Measurements from ENCODE around the gene TENM4.

Gene TENM4

DNA sequence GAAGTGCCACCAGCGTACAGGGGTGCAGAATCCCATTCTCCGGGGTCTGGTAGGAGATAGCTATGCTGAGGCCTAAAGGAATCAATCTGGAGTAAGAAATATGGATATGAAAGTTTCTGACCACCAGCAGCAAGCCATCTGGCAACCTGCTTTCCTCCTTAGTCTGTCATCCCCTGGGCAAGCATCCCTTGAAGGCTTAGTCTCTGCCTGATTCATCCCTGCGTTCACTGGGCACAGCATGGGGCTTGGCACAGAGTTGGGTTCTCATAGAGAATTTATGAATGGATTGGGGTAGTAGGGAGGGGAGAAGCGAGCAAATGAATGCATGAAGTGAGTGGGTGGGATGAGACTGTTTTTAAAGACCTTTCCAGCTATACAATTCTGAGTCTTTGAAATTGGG is 780.4 kb downstream of the TENM4 start:
- peak; percentile 93 for DNase-seq

DNA sequence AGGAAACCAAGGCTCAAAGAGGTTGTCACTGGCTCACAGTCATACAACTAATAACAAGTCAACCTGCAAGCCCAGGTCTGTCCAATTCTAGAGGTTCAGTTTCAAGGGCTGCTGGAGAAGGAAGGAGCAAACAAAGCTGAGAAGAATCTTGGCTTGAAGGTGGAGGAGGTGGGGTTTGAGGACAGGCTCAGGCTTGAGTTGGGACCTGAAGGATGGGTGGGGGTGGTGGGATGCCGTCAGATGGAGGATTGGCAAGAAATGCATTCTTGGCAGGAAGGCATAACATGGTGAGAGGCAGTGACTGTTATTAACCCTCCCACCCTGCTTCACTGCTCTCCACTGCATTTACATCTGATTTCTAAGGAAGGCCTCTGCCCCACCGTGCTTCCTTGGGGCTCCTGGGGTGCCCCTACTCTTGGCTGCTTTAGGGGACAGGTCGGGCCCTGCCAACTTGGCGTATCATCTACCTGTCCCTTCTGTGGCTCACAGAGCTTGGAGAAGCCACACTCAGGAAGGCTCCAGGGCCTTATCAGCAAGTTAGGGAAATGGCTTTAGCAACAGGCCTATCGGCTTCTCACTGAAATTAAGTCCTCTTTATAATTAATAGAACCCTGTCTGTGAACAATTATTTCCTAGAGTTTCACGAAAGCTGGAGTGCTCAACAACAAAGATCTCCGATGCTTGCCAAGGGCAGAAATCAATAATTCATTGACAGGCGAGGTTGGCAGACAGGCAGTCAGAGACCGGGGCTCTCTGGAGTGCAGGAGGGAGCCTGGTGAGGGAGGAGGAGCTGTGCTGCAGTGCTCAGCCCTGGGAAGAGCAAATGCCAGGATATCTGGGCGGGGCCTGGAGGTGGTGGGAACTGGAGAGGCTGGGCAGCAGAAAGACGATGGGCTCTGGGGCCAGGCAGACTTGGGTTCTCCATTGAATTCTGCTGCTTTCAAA is 781.2 kb downstream of the TENM4 start:
- peak; percentile 88 for DNase-seq

DNA sequence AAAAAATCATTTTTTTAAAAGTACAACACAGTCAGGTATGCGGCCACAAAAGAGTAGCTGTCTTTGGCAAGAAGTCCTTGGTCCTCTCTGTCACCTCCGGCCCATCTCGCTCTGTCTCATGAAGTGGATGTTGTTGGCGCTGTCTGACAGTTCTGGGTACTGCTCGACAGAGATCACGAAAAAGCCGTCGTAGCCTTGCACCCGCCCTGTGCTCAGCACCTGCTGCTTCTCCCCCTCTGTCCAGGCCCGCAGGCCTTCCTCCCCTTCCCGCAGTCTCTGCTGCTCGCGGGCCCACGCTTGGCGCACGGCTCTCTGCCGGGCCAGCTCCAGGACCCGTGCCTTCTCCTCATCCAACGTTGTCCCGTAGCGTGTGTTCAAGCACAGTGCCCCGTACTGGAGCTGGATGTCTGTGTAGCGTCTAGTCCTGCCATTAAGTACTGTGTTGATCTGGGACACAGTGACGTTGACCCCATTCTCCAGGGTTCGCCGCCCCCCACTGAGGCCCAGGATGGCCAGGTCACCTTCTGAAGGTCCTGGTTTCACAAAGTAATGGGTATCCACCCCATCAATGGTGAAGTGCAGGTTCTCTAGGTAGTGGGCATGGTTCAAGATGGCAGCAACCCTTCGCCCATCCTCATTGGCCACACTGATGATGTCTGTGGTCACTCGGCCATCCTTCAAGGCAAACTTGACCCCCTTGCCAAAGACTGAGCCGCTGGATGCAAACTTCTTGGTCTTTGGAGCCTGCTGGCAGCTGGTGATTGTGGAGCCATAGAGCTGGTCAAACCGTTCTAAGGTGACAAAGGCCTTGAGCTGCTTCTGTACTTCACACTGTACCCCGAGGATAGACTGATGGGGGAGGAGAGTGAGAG is 782.6 kb downstream of the TENM4 start:
- no peak for DNase-seq

DNA sequence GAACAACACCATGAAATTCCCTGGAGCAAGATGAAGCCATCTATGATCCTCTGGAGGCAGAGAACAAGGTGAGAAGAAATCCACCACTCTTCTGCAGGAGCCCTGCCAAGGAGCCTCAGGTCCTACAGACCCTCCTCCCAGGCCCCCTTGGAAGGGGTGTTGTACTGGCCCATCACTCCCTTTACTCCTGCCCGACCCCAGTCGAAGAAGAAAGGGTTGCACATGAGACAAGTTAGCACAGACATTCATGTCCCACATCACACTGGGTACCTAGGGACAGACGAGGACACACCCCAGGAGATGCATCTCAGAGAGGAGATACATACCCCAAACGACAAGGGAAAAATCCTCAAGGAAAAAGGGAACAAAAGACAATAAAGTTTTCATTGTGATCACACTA is 783.4 kb downstream of the TENM4 start:
- no peak for DNase-seq

DNA sequence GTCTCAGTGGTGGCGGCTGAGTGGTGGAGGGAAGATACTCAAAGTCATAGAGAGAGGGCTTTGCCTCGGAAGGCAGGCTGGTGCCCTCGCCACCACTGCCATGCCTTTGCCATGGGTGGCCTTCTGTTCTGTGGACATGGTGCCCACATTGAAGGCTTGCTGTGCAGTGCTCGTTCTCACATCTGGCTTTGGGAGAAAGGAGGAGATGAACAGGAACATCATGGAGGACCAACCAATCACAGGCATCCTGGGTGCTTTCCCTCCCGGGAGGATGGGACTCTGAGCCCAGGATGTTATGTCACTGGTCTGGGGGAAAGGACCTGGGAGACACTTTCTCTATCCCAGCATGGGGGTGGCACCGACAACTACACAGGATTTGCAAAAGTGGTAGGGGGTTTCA is 783.8 kb downstream of the TENM4 start:
- no peak for DNase-seq

DNA sequence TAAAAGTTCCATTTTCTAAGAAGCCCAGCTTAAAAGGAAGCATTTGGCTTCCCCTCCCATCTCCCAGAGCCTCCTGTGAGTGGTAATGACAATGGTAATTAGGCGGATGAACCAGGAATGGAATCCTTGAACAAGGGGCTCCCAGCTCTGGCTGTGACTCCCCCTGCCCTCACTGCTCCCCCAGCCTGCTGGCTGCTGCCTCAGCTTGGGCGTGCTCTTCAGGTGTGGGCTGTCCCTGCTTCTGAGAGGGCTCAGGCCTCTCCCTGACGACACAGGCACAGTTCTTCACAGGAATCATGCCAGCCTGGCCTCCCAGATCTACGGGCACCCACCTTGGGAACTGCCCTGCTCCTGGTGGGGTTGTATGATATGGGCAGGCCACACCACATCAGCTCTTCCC is 784.5 kb downstream of the TENM4 start:
- DNase-seq = no peak

DNA sequence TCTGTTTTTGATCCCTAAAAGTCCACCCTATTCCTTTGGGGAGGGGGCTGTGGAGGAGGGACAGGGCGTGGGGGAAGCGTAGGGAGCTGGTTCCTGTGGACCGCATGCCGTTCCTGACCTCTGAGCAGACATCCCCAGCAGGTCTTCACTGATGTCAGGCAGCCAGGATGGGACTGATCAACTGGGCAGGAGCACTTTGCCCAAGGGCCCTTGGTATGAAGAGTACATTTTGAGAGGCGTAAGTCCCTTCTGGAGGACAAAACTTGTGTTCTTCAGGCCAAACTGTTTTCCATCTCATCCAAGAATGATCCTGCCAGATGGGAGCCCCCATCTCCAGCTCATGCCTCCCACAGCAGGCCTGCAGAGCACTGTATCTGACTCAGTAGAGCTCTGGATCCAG is 785.3 kb downstream of the TENM4 start:
- no peak for DNase-seq

DNA sequence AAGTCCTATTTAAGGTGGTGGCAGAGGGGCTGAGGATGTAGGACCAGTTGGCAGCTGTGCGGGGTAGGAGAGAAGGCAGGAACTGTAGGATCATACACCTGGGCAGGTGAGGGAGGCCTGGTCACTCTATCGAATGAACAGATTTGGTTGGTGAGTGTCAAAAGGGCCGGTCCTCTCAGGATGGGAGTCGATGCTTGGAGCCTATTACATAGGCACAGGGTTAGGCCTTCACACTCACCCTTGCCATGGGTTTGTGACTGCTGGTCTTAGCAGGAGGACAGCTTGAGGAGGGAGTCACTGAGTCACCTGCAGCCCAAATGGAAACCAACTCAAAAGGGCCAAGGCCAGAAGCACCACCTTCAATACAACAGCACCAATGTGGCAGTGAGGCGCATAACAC is 786.0 kb downstream of the TENM4 start:
- no peak for DNase-seq

DNA sequence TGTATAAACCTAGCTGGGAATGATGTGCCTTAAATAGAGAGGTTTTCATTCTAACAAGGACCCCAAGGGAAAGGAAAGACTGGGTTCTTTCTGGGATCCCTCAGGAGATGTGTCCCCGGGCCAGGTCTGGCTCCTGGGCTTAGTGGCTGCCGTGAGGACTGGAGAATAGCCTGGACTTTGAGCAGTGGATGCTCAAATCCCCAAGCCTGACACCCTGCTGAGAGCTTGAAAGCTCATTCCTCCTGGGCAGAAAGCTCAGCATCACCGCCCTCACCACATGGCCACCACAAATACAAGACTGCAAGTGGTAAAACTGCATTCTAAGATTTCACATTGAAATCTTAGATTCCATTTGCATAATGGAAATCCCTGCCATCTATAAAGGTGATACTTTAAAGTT is 786.8 kb downstream of the TENM4 start:
- DNase-seq = no peak

DNA sequence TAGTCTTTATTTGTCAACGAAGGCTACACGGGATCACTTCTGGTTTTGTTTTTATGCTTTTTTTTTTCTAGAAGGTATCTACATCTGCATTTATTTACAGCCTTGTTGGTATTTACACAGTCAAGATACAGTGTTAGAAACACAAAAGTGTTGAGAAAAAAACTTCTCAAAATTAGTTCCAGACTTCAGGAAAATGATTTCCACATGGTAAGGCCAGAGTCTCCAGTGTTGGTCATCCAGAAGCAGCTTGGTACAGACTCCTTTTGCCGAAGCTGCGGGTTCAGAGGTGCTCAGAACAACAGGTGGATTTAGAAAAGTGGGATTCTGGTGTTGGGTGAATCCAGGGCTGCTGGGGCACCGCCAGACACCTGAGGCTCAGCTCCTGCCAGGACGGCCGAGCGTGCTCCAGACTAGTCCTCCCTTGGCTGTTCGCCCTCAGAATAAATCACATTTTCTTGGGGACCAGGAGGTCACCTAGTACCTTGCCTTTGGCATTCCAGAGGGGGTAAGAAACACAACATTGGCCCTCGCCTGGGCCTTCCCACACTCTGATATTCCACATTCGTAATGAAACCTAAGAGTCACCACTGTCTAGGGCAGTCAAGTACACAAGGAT is 787.4 kb downstream of the TENM4 start:
- DNase-seq = no peak

DNA sequence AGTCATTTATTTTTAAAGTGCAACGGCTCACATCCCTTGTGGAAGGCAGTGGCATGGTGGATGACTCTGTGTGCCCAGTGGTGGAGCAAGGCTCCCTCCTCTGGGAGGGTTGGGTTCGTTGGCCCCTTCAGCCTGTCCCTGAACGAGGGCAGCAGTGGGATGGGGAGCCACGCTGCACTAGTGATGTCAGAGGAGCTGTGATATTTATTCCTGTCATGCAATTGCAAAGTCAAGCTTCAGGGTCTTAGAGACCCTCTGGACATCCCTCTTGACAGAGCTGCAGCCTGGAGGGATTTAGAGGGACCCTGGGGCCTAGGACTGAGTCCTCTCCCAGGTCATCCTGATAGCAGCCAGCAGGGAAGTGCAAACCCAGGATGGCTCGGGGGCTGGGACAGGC is 788.0 kb downstream of the TENM4 start:
- DNase-seq = no peak

DNA sequence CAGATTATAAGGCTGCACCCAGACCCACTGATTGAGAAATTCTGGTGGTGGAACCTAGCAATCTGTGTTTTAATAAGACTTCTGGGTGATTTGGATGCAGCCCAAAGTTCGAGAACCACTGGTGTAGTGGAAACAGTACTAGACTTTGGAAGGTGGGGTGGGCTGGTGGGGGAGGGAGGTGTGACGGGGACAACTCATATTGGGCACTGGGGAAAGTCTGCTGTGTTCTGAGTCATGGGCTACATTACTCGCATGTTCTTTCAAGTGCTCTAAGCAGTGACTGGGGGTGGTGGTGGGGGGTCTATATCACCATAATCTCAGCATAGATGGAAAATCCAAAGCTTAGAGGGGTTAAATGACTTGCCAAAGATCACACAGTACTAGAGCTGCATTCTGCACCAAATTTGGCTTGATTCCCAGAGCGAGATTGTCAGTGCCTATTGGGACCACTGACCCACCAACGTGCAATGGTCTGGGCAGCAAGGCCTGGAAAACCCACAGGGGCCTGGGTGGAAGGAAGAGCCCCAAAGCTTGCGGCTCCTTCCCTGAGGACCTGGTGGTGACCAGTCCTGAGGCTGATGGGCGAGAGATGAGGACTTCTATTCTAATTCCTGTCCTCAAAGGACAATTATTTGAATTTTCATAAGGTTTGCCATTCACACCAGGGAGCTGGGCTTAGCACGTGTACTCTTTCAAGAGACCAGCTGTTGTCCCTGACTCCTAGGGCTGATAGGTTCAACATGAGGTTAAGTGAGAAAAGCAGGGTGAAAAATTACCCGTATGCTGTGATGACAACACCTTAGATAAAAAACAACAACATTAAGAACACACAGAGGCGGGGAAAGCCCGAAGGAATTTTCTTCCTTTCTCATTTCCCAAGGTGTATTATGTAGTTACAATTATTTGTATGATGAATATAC is 788.6 kb downstream of the TENM4 start:
- DNase-seq = no peak

DNA sequence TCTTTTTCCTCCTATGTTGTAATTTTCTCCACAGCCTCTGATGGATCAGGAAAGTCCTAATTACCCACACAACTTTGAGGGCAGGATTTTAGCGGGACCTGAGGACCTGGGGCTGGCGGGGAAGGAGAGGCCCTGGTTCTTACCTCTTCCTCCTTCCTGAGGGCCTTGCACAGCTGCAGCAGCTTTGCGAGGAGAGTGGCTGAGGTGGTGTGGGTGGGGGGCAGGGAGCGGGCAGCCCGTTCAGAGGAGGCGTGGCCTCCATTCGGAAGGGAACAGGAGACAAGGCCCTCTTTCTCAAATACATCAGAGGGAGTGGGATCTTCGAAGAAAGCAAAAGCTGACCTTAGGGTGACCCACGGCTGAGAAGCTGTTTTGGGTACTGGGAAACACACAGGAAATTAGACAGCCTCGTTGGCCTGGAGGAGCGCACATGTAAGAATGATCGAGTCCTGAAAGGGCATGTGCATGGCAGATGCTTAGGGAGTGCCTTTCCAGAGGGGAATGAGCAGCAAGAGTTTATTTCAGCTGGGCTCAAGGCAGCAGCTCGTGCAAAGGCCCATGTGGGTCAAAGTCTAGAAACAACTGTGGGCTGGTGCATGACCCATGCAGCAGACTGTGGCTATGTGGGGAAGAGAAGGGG is 789.6 kb downstream of the TENM4 start:
- DNase-seq = no peak

DNA sequence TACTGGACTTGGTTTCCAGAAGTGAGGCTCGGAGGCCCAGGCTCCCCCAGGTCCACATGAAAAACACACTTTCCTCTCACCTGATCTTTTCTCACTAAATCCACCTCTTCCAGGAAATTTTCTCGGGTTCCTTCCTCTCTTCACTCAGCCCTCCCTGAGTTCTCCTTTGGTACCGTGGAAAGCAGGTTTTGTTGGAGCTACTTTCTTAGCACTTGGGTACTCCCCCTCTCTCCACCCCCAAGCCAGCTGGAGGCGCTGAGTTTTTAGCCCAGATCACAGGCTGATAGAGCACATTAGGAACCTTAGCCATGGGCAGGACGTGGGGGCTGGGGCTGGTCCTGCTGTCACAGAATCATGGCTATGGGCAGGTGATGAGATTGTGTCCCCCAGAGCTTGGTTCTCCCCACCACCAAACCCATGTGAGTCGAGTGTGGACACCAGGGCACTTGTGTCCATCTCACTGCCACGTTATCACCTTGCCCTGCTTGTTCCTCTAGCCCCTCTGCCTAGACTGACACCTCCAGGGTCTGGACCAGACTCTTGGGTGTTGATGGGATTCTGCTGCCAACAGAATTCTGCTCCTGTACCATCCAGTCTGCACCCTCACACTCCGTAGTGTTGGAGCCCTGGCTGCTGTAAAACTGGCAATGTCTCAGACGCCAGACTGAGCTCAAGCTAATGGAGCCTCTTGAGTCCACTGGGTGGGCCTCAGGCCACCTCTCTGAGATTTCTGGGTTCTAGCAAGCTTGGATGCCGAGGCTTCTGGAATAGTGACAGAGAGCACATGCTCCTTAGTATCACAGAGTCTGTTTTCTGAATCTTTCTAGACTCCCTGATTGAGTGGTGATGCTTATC is 791.2 kb downstream of the TENM4 start:
- DNase-seq = no peak

DNA sequence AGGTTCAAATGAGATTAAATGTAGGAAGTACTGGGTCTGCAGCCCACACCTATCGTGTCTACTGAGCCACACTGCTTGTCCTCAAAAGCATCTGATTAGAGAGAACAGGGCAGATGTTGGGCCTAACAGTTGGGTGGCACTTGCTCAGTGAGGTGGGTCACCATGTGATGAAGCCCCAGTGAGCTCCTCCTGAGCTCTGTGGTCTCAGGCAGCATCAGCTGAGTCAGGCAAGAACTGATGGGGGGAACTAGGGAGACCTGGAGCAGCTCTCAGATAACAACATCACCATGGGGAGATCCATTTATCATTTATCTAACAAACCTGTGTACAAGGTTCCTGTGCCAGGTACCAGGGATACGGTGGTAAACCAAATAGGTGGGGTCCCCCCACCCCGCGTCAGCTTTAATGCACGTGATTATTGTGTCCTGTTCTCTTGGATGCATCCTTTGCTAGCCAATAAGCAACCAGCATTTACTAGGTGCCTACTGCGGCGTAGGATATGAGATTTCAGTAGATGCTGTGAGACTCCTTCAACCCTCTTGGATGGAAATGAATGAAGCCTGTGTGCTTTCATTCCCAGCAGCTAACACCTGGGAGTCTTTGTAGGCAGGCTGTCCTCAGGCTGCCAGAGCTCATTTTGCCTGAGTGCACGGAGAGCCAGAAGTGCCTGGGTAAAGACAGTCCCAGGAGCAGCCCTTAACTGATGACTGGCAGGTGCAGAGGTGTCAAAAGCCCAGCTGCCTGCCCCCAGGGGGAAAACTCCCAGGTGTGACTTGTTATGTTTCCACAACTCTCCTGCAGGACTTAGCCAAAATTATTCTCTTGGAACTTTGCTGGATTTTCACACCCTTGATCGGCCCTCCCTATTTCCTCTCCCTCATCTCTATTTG is 792.6 kb downstream of the TENM4 start:
- DNase-seq = no peak

DNA sequence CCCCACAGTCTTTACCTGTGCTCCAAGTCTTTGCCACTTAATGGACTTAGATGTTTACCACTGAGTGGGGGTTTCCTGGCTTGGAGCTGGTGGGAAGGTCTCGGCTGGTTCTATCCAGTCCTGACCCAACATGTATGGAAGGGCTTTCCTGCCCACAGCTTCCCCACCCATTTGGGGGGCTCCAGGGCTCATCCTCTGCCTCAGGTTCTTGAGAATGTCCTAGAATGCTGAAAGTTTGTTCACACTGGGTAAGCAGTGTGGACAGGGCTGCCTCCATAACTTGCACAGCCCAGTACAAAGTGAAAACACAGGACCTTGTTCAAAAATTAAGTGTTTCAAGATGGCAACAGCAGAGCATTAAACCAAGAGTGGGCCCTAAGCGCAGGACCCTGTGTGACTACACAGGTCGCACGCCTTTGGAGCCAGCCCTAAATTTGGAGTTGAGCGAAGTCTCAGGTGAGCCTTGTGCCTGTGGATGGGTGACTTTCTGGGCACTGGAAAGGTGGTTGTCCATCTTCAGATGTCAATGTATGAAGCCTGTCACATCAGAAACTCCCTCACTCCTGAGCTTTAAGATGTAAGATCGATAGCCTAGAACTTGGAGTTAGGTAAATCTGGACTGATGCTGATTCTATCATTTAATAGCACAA is 793.4 kb downstream of the TENM4 start:
- no peak for DNase-seq

DNA sequence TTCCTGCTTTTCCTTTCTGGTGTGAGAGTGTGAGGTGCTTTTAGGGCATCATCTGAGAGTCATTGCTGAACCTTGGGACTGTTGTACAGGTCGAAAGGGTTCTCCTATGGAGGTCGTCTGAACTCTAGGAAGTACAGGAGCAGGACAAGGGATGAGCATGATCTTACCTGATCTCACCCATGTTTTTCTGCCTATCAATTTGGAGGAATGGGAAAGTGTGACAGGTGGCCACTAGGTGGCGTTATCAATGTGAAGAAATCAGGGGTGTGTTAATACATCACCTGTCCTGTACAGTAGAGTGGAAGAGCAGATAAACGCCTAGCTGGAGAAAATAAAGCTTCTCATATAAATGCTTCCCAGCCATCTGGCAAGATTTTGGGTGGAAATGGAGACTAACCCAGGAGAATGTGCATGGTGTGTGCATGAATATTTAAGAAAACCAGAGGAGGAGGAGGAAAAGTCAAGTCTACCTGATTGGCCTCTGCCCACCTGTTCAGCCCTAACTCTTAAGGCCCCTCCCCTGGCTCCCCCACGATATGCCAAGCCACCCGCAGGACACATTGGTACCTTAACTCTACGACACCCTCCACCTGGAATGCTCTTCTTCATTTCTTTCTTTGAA is 794.2 kb downstream of the TENM4 start:
- no peak for DNase-seq

All from NCI-H446 treated with DMSO at 0.1 percent for 48 hours (cell line).